ENCODE data around the gene TMEM163.
"Not testable (repeated sequence)": the region's sequence is repeated elsewhere in the genome, so short reads cannot be mapped to it uniquely, and the experiment has no call there.

TMEM163 gene

GRCh38 chr2:134594399-134594798, 124.4 kb downstream of the TMEM163 start:
- Histone ChIP-seq H3K4me3 (ENCODE audit: low read length) (no peak overlapping the region), H3K27ac (ENCODE audit: low read length) (no peak overlapping the region), H3K9me3 (ENCODE audit: control insufficient read depth, insufficient read depth, low read length) (peaks cover 2% of the 10 kb centered on the region), H3K27me3 (ENCODE audit: control insufficient read depth, insufficient read depth, low read length) (no peaks in the 10 kb centered on the region), H3K36me3 (ENCODE audit: control insufficient read depth, insufficient read depth, low read length) (no peaks in the 10 kb centered on the region), H3K4me1 (ENCODE audit: control insufficient read depth, insufficient read depth, low read length) (no peaks in the 10 kb centered on the region)
- no peak for DNase-seq (ENCODE audit: low read depth, low spot score)
- no CpG with 5 or more reads among the region's 6 CpGs for WGBS (ENCODE audit: insufficient coverage, insufficient read length)

GRCh38 chr2:134593519-134593918, 125.3 kb downstream of the TMEM163 start:
- no peak for DNase-seq (ENCODE audit: low read depth, low spot score)
- Histone ChIP-seq H3K4me1 (ENCODE audit: control insufficient read depth, insufficient read depth, low read length) (no peaks in the 10 kb centered on the region), H3K9me3 (ENCODE audit: control insufficient read depth, insufficient read depth, low read length) (peaks cover 2% of the 10 kb centered on the region), H3K27ac (ENCODE audit: low read length) (no peak overlapping the region), H3K27me3 (ENCODE audit: control insufficient read depth, insufficient read depth, low read length) (no peaks in the 10 kb centered on the region), H3K36me3 (ENCODE audit: control insufficient read depth, insufficient read depth, low read length) (no peaks in the 10 kb centered on the region), H3K4me3 (ENCODE audit: low read length) (no peak overlapping the region)
- no CpG with 5 or more reads among the region's 8 CpGs for WGBS (ENCODE audit: insufficient coverage, insufficient read length)

GRCh38 chr2:134592377-134592776, 126.4 kb downstream of the TMEM163 start:
- H3K27me3 ChIP-seq (ENCODE audit: control insufficient read depth, insufficient read depth, low read length), result no peaks in the 10 kb centered on the region
- H3K36me3 ChIP-seq (ENCODE audit: control insufficient read depth, insufficient read depth, low read length), result no peaks in the 10 kb centered on the region
- no CpG with 5 or more reads among the region's 1 CpG for WGBS (ENCODE audit: insufficient coverage, insufficient read length)
- H3K4me3 ChIP-seq (ENCODE audit: low read length), result no peak overlapping the region
- no peak for DNase-seq (ENCODE audit: low read depth, low spot score)
- H3K27ac ChIP-seq (ENCODE audit: low read length), result no peak overlapping the region
- peaks cover 2% of the 10 kb centered on the region for H3K9me3 ChIP-seq (ENCODE audit: control insufficient read depth, insufficient read depth, low read length)
- H3K4me1 ChIP-seq (ENCODE audit: control insufficient read depth, insufficient read depth, low read length), result no peaks in the 10 kb centered on the region

GRCh38 chr2:134591526-134591925, 127.3 kb downstream of the TMEM163 start:
- H3K4me1 ChIP-seq (ENCODE audit: control insufficient read depth, insufficient read depth, low read length), result no peaks in the 10 kb centered on the region

GRCh38 chr2:134590679-134591078, 128.1 kb downstream of the TMEM163 start:
- Histone ChIP-seq H3K27me3 (ENCODE audit: control insufficient read depth, insufficient read depth, low read length) (no peaks in the 10 kb centered on the region), H3K4me3 (ENCODE audit: low read length) (no peak overlapping the region), H3K4me1 (ENCODE audit: control insufficient read depth, insufficient read depth, low read length) (no peaks in the 10 kb centered on the region), H3K36me3 (ENCODE audit: control insufficient read depth, insufficient read depth, low read length) (no peaks in the 10 kb centered on the region), H3K27ac (ENCODE audit: low read length) (no peak overlapping the region), H3K9me3 (ENCODE audit: control insufficient read depth, insufficient read depth, low read length) (peaks cover 2% of the 10 kb centered on the region)
- no CpG with 5 or more reads among the region's 1 CpG for WGBS (ENCODE audit: insufficient coverage, insufficient read length)
- no peak for DNase-seq (ENCODE audit: low read depth, low spot score)

More at GRCh38 chr2:134591526-134591925, 127.3 kb downstream of the TMEM163 start:
- H3K9me3 ChIP-seq (ENCODE audit: control insufficient read depth, insufficient read depth, low read length), result peaks cover 2% of the 10 kb centered on the region
- H3K27ac ChIP-seq (ENCODE audit: low read length), result no peak overlapping the region
- no peaks in the 10 kb centered on the region for H3K36me3 ChIP-seq (ENCODE audit: control insufficient read depth, insufficient read depth, low read length)
- no peak for DNase-seq (ENCODE audit: low read depth, low spot score)
- H3K27me3 ChIP-seq (ENCODE audit: control insufficient read depth, insufficient read depth, low read length), result no peaks in the 10 kb centered on the region
- no CpG with 5 or more reads among the region's 1 CpG for WGBS (ENCODE audit: insufficient coverage, insufficient read length)
- H3K4me3 ChIP-seq (ENCODE audit: low read length), result no peak overlapping the region

GRCh38 chr2:134589171-134590083, 129.4 kb downstream of the TMEM163 start:
- WGBS (ENCODE audit: insufficient coverage, insufficient read length), result no CpG with 5 or more reads among the region's 4 CpGs

GRCh38 chr2:134588556-134588955, 130.2 kb downstream of the TMEM163 start:
- Histone ChIP-seq H3K27ac (ENCODE audit: low read length) (no peak overlapping the region), H3K4me3 (ENCODE audit: low read length) (no peak overlapping the region), H3K27me3 (ENCODE audit: control insufficient read depth, insufficient read depth, low read length) (no peaks in the 10 kb centered on the region), H3K36me3 (ENCODE audit: control insufficient read depth, insufficient read depth, low read length) (no peaks in the 10 kb centered on the region), H3K4me1 (ENCODE audit: control insufficient read depth, insufficient read depth, low read length) (no peaks in the 10 kb centered on the region), H3K9me3 (ENCODE audit: control insufficient read depth, insufficient read depth, low read length) (peaks cover 2% of the 10 kb centered on the region)
- no CpG with 5 or more reads among the region's 2 CpGs for WGBS (ENCODE audit: insufficient coverage, insufficient read length)
- DNase-seq (ENCODE audit: low read depth, low spot score), result no peak

More at GRCh38 chr2:134589171-134590083, 129.4 kb downstream of the TMEM163 start:
- not testable (repeated sequence) for DNase-seq (ENCODE audit: low read depth, low spot score); H3K4me3 ChIP-seq (ENCODE audit: low read length); H3K9me3 ChIP-seq (ENCODE audit: control insufficient read depth, insufficient read depth, low read length); H3K4me1 ChIP-seq (ENCODE audit: control insufficient read depth, insufficient read depth, low read length); H3K36me3 ChIP-seq (ENCODE audit: control insufficient read depth, insufficient read depth, low read length); H3K27me3 ChIP-seq (ENCODE audit: control insufficient read depth, insufficient read depth, low read length); H3K27ac ChIP-seq (ENCODE audit: low read length)

GRCh38 chr2:134586326-134586965, 132.4 kb downstream of the TMEM163 start:
- WGBS (ENCODE audit: insufficient coverage, insufficient read length), result no CpG with 5 or more reads among the region's 8 CpGs
- H3K36me3 ChIP-seq (ENCODE audit: control insufficient read depth, insufficient read depth, low read length), result no peaks in the 10 kb centered on the region
- peaks cover 2% of the 10 kb centered on the region for H3K9me3 ChIP-seq (ENCODE audit: control insufficient read depth, insufficient read depth, low read length)
- DNase-seq (ENCODE audit: low read depth, low spot score), result no peak
- no peak overlapping the region for H3K27ac ChIP-seq (ENCODE audit: low read length)
- no peaks in the 10 kb centered on the region for H3K4me1 ChIP-seq (ENCODE audit: control insufficient read depth, insufficient read depth, low read length)
- H3K4me3 ChIP-seq (ENCODE audit: low read length), result no peak overlapping the region
- H3K27me3 ChIP-seq (ENCODE audit: control insufficient read depth, insufficient read depth, low read length), result no peaks in the 10 kb centered on the region

GRCh38 chr2:134583997-134584520, 134.7 kb downstream of the TMEM163 start:
- Histone ChIP-seq H3K27ac (ENCODE audit: low read length) (no peak overlapping the region), H3K4me1 (ENCODE audit: control insufficient read depth, insufficient read depth, low read length) (no peaks in the 10 kb centered on the region), H3K9me3 (ENCODE audit: control insufficient read depth, insufficient read depth, low read length) (no peaks in the 10 kb centered on the region), H3K27me3 (ENCODE audit: control insufficient read depth, insufficient read depth, low read length) (no peaks in the 10 kb centered on the region), H3K36me3 (ENCODE audit: control insufficient read depth, insufficient read depth, low read length) (no peaks in the 10 kb centered on the region), H3K4me3 (ENCODE audit: low read length) (no peak overlapping the region)
- DNase-seq (ENCODE audit: low read depth, low spot score), result no peak
- WGBS (ENCODE audit: insufficient coverage, insufficient read length), result no CpG with 5 or more reads among the region's 2 CpGs

- H3K27me3 ChIP-seq (ENCODE audit: control insufficient read depth, insufficient read depth, low read length), result no peaks in the 10 kb centered on the region
- no peak for DNase-seq (ENCODE audit: low read depth, low spot score)
- no peaks in the 10 kb centered on the region for H3K36me3 ChIP-seq (ENCODE audit: control insufficient read depth, insufficient read depth, low read length)
- no peak overlapping the region for H3K27ac ChIP-seq (ENCODE audit: low read length)
- H3K9me3 ChIP-seq (ENCODE audit: control insufficient read depth, insufficient read depth, low read length), result no peaks in the 10 kb centered on the region
- no peak overlapping the region for H3K4me3 ChIP-seq (ENCODE audit: low read length)
- WGBS (ENCODE audit: insufficient coverage, insufficient read length), result no CpG with 5 or more reads among the region's 6 CpGs
- no peaks in the 10 kb centered on the region for H3K4me1 ChIP-seq (ENCODE audit: control insufficient read depth, insufficient read depth, low read length)
These were observed 135.3 kb downstream of the TMEM163 start for GRCh38 chr2:134583462-134583861.

Measured in iPS DF 6.9 (cell line).